ENCODE data around the gene CSPG5.

CSPG5 gene

GRCh38 chr3:47522082-47522987, 56.3 kb downstream of the CSPG5 start:
- TF ChIP-seq CTCF (IDR thresholded peaks at IDR 0.05; ENCODE audit: insufficient read depth, low read length) (peak; percentile 88), POLR2AphosphoS5 (IDR thresholded peaks at IDR 0.05; ENCODE audit: low read depth) (no peak)

GRCh38 chr3:47520756-47521155, 57.9 kb downstream of the CSPG5 start:
- H3K27me3 ChIP-seq (ENCODE audit: insufficient read depth, poor library complexity, severe bottlenecking): no peaks in the 10 kb centered on the region
- no peak overlapping the region for H3K4me3 ChIP-seq (replicated peaks; ENCODE audit: insufficient read depth, low read length)
- no peak for TF ChIP-seq POLR2AphosphoS5 (IDR thresholded peaks at IDR 0.05; ENCODE audit: low read depth)
- no peak overlapping the region for H3K27ac ChIP-seq (replicated peaks)
- no peak for DNase-seq (ENCODE audit: low read depth in 1 of 2, low spot score in 1 of 2)

More at GRCh38 chr3:47522082-47522987, 56.3 kb downstream of the CSPG5 start:
- Histone ChIP-seq H3K27me3 (ENCODE audit: insufficient read depth, poor library complexity, severe bottlenecking) (no peaks in the 10 kb centered on the region), H3K4me3 (replicated peaks; ENCODE audit: insufficient read depth, low read length) (no peak overlapping the region), H3K27ac (replicated peaks) (no peak overlapping the region; the same call in 1 of the 2 replicates)
- peak; percentile 78 to 90 for DNase-seq (ENCODE audit: low read depth in 1 of 2, low spot score in 1 of 2)

- TF ChIP-seq REST (IDR thresholded peaks at IDR 0.05; ENCODE audit: insufficient replicate concordance, low read depth): no peak
- TF ChIP-seq CTCF (IDR thresholded peaks at IDR 0.05; ENCODE audit: insufficient read depth, low read length): no peak
- no peak for TF ChIP-seq POLR2AphosphoS5 (IDR thresholded peaks at IDR 0.05; ENCODE audit: low read depth)
- no peak for TF ChIP-seq GABPA (IDR thresholded peaks at IDR 0.05; ENCODE audit: low read depth)
- no peak for TF ChIP-seq SPI1 (IDR thresholded peaks at IDR 0.05; ENCODE audit: borderline replicate concordance, low read depth)
- Histone ChIP-seq H3K27me3 (ENCODE audit: insufficient read depth, poor library complexity, severe bottlenecking) (no peaks in the 10 kb centered on the region), H3K4me3 (replicated peaks; ENCODE audit: insufficient read depth, low read length) (no peak overlapping the region), H3K27ac (replicated peaks) (no peak overlapping the region)
- DNase-seq (ENCODE audit: low read depth in 1 of 2, low spot score in 1 of 2): no peak
Observed at GRCh38 chr3:47517937-47518336, 60.7 kb downstream of the CSPG5 start.

GRCh38 chr3:47515864-47516319, 62.8 kb downstream of the CSPG5 start:
- TF ChIP-seq REST (IDR thresholded peaks at IDR 0.05; ENCODE audit: insufficient replicate concordance, low read depth) (no peak), GABPA (IDR thresholded peaks at IDR 0.05; ENCODE audit: low read depth) (no peak), SPI1 (IDR thresholded peaks at IDR 0.05; ENCODE audit: borderline replicate concordance, low read depth) (no peak), CTCF (IDR thresholded peaks at IDR 0.05; ENCODE audit: insufficient read depth, low read length) (no peak), POLR2AphosphoS5 (IDR thresholded peaks at IDR 0.05; ENCODE audit: low read depth) (no peak)
- H3K27ac ChIP-seq (replicated peaks): no peak overlapping the region
- no peak overlapping the region for H3K4me3 ChIP-seq (replicated peaks; ENCODE audit: insufficient read depth, low read length)
- DNase-seq (ENCODE audit: low read depth in 1 of 2, low spot score in 1 of 2): no peak
- no peaks in the 10 kb centered on the region for H3K27me3 ChIP-seq (ENCODE audit: insufficient read depth, poor library complexity, severe bottlenecking)

Measured in HL-60 (cell line).